Activated T-cell treated with anti-CD3 and anti-CD28 coated beads, Interleukin-2, amount 50 U/mL, for 1 hour (primary cell): ENCODE results near the gene SPATA4.
"Not testable (repeated sequence)": the region's sequence is repeated elsewhere in the genome, so short reads cannot be mapped to it uniquely, and the experiment has no call there.

Experiments
- DNase-seq: peaks from one replicate; pipeline ENCODE4 v3.0.0-alpha.2; 2020

The SPATA4 gene

GRCh38 chr4:176195184-176195978 is at the start of gene SPATA4:
Gene SPATA4 (minus strand): TSS chr4:176195585. CDS start chr4:176195562, 23 bp downstream.
- peak; percentile 94 for DNase-seq

DNA sequence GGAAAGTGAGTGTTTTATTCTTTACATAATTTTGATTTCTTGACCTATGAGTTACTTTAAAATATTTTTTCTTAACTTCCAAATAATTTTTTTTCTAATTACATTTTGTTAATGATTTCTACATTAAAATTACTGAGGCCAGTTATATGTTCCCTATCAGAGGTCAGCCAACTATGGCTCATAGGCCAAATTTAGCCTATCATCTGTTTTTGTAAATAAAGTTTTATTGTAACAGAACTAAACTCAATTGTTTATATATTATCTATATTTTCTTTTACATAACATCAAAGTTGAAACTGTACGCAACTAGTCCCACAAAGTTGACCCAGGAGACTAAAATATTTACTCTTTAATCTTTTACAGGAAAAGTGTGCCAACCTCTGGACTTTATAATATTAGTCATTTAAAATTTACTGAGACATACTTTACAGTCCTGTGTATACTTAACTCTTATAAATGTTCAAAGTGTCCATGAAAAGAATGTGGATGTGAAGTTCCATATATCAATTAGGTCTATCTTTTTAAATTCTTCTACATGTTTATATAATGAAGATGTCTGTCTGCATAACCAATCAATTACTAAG is 47.5 kb upstream of the SPATA4 start:
- DNase-seq = no peak

DNA sequence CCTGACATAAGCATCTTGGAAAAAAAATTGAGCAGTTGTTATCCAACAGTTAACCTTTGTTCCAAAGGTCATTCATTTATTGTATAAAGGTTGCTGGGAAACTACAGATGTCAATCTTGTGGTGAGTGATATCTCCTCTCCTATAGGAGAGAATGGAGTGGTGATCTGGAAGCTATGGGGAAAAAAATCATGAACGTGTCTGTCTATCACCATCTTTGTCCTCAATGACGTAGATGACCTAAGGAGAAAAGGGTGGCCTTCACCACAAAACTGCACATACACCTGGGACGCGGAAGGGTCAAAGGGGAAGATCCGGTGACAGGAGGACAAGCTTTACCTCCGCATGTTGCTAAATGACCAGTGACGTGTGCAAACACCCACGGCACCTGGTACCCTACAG is 46.3 kb upstream of the SPATA4 start:
- DNase-seq = no peak

DNA sequence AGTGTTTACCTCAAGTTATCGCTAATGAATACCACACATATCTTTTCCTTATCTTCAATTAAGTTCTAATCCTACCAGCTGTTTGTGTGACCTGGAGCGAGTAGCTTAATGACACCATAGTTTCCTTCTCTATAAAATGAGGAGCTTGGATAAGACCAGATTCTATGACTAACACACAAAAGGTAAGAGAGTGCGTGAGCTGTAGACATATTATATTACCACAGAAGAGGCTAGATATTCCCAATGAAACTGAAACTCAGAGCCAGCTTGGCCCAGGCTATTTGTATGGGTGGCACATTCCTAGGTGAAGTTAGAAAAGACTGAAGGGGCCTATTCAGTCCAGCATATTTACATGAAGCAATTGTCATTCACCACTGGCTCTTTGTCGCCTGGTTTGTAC is 43.4 kb upstream of the SPATA4 start:
- DNase-seq = no peak

GRCh38 chr4:176238157-176238610 is 42.8 kb upstream of the SPATA4 start:
- no peak for DNase-seq

DNA sequence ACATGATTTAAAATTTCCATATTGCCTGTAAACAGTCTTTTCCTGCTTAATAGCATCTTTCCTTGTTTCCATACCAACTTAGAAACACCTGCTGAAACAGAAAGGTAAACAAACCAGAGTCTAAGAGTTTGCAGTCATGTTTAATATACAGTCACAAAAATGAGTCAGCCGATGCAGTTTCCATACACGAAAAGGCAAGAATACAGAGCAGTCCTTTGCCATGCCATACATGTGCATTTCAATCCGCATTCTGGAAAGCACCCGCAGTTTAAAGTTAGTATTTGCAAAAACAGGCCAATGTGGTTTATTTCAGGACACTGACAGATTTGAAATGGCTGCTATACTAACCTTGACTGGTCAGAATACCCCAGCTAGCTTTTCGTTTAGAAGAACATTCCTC is 41.6 kb upstream of the SPATA4 start:
- no peak for DNase-seq

- DNase-seq = no peak
These were observed 35.5 kb upstream of the SPATA4 start for GRCh38 chr4:176230836-176231235.

DNA sequence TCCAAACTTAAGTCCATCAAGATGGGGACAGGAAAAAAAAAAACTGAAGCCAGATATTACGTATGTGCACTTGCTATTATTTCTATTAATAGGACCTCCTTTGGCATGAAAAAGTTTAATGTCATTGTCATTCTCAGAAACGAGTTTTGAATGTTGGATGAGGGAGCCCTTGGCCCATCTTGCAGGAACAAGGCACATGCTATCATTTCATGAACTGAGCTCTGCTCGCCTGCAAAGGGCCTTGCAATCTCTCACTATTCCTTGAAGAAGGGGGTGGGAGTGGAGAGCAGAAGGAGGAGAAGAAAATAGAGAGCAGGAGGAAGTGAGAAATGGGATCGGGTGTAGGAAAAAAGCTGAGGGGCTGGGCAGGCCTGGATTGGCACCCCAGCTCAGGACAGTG is 34.3 kb upstream of the SPATA4 start:
- no peak for DNase-seq

GRCh38 chr4:176226736-176227135 is 31.4 kb upstream of the SPATA4 start:
- no peak for DNase-seq

DNA sequence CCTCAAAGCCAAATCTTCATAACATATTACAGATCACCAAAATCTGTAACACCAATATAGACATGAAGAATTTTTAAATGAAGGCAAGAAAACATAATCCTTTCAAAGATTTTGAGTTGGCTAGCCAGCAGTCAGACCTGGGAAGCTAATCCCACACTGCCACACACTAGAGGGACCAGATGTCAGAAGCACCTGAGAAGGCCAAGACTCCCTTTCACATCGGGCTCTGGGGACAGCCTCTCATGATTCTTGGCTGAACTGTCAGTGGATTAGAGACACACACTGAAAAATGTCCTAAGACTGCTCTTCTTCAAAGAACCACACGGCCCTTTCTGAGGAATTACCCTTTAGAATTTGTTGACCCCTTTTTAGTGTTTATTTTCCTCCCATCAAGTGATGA is 28.2 kb upstream of the SPATA4 start:
- DNase-seq = no peak

GRCh38 chr4:176222149-176222548 is 26.8 kb upstream of the SPATA4 start:
- no peak for DNase-seq

GRCh38 chr4:176217510-176217909 is 22.1 kb upstream of the SPATA4 start:
- DNase-seq = no peak

- not testable (repeated sequence) for DNase-seq
These were observed 17.0 kb upstream of the SPATA4 start for GRCh38 chr4:176212351-176212750.

GRCh38 chr4:176210579-176211296 is 15.4 kb upstream of the SPATA4 start:
- no peak for DNase-seq

GRCh38 chr4:176210101-176210500 is 14.7 kb upstream of the SPATA4 start:
- DNase-seq = no peak

- no peak for DNase-seq
These were observed 14.2 kb upstream of the SPATA4 start for GRCh38 chr4:176209535-176209934.

- DNase-seq = no peak
These were observed 12.5 kb upstream of the SPATA4 start for GRCh38 chr4:176207839-176208238.

DNA sequence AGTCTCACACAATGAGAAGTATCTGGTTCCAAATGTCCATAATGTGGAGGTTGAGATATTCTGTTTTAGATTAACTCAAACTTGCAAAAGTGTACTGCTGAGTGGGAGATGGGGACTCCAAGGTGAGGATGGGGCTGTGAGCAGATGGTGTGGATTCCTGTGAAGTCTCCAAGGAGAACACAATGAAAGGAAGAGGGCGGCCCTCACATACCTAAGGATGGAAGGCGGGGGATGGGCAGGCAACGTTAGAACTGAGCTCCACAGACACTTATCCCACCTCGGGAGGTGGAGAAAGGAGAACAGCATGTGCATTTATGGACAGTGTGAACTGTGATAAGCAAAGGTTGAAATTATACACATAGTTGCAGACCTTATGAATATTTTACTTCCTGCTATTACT is 9.9 kb upstream of the SPATA4 start:
- DNase-seq = no peak

GRCh38 chr4:176198316-176198903 is 3.0 kb upstream of the SPATA4 start:
- DNase-seq = no peak

DNA sequence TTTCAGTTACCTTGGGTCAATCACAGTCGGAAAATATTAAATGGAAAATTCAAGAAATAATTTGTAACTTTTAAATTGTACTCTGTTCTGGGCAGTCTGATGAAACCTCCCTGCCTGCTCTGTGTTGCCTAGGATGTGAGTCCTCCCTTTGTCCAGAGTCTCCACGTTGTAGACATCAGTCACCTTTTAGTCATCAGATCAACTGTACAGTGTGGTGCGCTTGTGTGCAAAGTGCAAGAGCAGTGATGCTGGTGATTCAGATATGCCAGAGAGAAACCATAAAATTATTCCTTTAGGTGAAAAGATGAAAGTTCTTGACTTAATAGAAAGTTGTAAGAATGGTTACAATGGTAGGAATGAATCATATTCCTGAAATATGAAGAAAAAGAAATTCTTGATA is 1.4 kb downstream of the SPATA4 start:
- DNase-seq = no peak

DNA sequence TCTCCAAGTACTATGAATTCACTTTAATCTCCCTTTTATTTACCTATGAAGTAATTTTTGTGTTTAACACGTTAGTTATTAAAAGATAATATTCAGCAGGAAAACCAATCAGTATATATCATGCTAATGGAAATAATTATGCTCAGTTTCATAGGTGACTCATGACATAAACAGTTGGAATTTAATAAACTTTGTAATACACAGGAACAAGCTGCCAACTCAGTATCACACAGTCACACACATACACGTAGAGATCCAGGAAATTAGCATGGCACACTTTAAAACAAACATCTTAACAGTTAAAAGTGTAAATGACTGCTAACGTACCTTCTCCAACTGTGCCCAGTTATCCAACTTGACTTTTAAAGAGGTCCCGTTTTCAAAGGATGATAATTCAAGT is 2.3 kb downstream of the SPATA4 start:
- DNase-seq = no peak

DNA sequence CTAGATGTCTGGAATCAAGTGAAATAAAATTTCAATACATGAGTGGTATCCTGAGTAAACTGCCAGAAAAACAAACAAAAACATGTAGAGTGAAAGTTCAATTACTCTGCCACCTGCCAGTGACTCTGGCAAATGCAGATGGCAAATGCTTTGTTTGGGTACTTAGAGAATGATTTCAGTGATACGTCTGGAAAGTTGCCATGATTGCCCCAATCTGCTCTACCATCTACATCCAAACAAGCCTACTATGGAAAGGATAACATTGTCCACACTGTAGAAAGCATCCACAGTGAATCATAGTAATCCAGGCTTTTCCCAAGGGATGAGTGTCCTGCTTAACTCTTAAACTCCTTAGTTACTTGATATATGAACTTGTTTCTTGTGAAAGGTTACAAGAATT is 3.4 kb downstream of the SPATA4 start:
- no peak for DNase-seq
